CD4-positive, alpha-beta memory T cell (primary cell): ENCODE measurements around the gene LRP1B. TPM values are rescaled to one million over a fixed set of nuclear protein-coding genes. Genes with fewer than 3 reads are reported as not detected.
"Not testable (repeated sequence)": the region's sequence is repeated elsewhere in the genome, so short reads cannot be mapped to it uniquely, and the experiment has no call there.

Experiments
- CTCF ChIA-PET: fragments of 350-600 bp; sonication (Branson Sonifier 250); formaldehyde crosslinking; loops from one replicate; lab custom pipeline; 2021; ENCODE audit warnings: inconsistent platforms; ENCODE audit not compliant: partially characterized antibody; lab: Charles Lee
- POLR2A ChIA-PET: fragments of 350-600 bp; sonication (Branson Sonifier 250); formaldehyde crosslinking; loops from one replicate; lab custom pipeline; 2021; ENCODE audit not compliant: partially characterized antibody; lab: Charles Lee
- DNase-seq, 5 donors: peaks; one replicate each; pipeline versions ENCODE4 v3.0.0 to v3.0.0-alpha.2; 2020 to 2022; ENCODE audit warnings: mixed read lengths in 1 of 5
- H3K27ac ChIP-seq: one replicate; pipeline ENCODE4 v1.7.0; 2013; ENCODE audit warnings: low read depth, low read length
- H3K27me3 ChIP-seq: 2 replicates; pipeline ENCODE4 v1.7.0; 2013; ENCODE audit warnings: mild to moderate bottlenecking, low read length, moderate library complexity; ENCODE audit not compliant: insufficient read depth
- H3K36me3 ChIP-seq: 2 replicates; pipeline ENCODE4 v1.7.0; 2013; ENCODE audit warnings: mild to moderate bottlenecking, low read length, moderate library complexity; ENCODE audit not compliant: insufficient read depth
- H3K4me1 ChIP-seq: 2 replicates; pipeline ENCODE4 v1.7.0; 2013; ENCODE audit warnings: mild to moderate bottlenecking, low read length, moderate library complexity; ENCODE audit not compliant: insufficient read depth
- H3K4me3 ChIP-seq, 2 donors: one replicate each; pipeline ENCODE4 v1.7.0; 2013; ENCODE audit warnings: low read length in 2 of 2, mild to moderate bottlenecking in 1 of 2
- H3K9me3 ChIP-seq, 2 donors: one replicate each; pipeline ENCODE4 v1.7.0; 2013; ENCODE audit warnings: low read length in 2 of 2, control low read depth in 1 of 2; ENCODE audit not compliant: control insufficient read depth in 1 of 2
- H3K27ac Mint-ChIP-seq, 7 donors: one replicate each; pipeline ENCODE4 v1.8.0; 2020 to 2021; ENCODE audit warnings: mixed read lengths in 7 of 7, mild to moderate bottlenecking in 6 of 7, inconsistent platforms in 3 of 7, moderate library complexity in 3 of 7
- H3K27me3 Mint-ChIP-seq, 2 donors: one replicate each; pipeline ENCODE4 v1.8.0; 2020 to 2021; ENCODE audit warnings: mixed read lengths in 2 of 2
- H3K36me3 Mint-ChIP-seq, 2 donors: one replicate each; pipeline ENCODE4 v1.8.0; 2020 to 2021; ENCODE audit warnings: mixed read lengths in 2 of 2, inconsistent platforms in 1 of 2, mild to moderate bottlenecking in 1 of 2
- H3K4me1 Mint-ChIP-seq, 4 donors: one replicate each; pipeline ENCODE4 v1.8.0; 2020 to 2021; ENCODE audit warnings: mixed read lengths in 4 of 4, mild to moderate bottlenecking in 1 of 4
- H3K4me3 Mint-ChIP-seq, 8 donors: one replicate each; pipeline ENCODE4 v1.8.0; 2020 to 2021; ENCODE audit warnings: mixed read lengths in 8 of 8, mild to moderate bottlenecking in 7 of 8, moderate library complexity in 6 of 8, inconsistent platforms in 3 of 8
- H3K9me3 Mint-ChIP-seq, 8 donors: one replicate each; pipeline ENCODE4 v1.8.0; 2020 to 2021; ENCODE audit warnings: mixed read lengths in 8 of 8, mild to moderate bottlenecking in 5 of 8, inconsistent platforms in 3 of 8, moderate library complexity in 1 of 8
- intact Hi-C: fragments of 100-400 bp; cut with micrococcal nuclease; formaldehyde crosslinking; loops from one replicate; pipeline ENCODE4 v1.15.1; 2023
- polyA plus RNA-seq, 2 donors: library from polyadenylated mRNA; unstranded; fragments of 300-500 nt; fragmentation: Illumina TruSeq; gene quantifications; one replicate each; pipeline ENCODE4 v1.2.3, GENCODE V29; 2021
- total RNA-seq, 2 experiments: library from RNA; stranded (reverse); gene quantifications; one replicate each; pipeline ENCODE4 v1.2.3, GENCODE V29; 2021

Gene LRP1B
- total and polyA plus RNA-seq, 4 experiments from 2014 or later: not detected

- Histone ChIP-seq H3K27ac (no peak overlapping the region), H3K27me3 (no peaks in the 10 kb centered on the region), H3K4me1 (no peaks in the 10 kb centered on the region), H3K36me3 (no peaks in the 10 kb centered on the region), H3K4me3 (no peak overlapping the region), H3K9me3 (no peaks in the 10 kb centered on the region)
- DNase-seq: no peak
- ChIA-PET POLR2A (no interaction called here), CTCF (no interaction called here)
- intact Hi-C loops: no loop called here
- Mint-ChIP-seq H3K36me3 (no peaks in the 10 kb centered on the region), H3K4me3 (no peak overlapping the region), H3K4me1 (no peaks in the 10 kb centered on the region), H3K9me3 (peaks cover 0 to 9% (median 4%) of the 10 kb centered on the region in 8 donors), H3K27me3 (no peaks in the 10 kb centered on the region), H3K27ac (no peak overlapping the region)
Measured at GRCh38 chr2:140348826-140349225, 1782.0 kb downstream of the LRP1B start.

- ChIA-PET POLR2A (no interaction called here), CTCF (no interaction called here)
- intact Hi-C loops: no loop called here
- Histone ChIP-seq H3K4me3 (no peak overlapping the region), H3K4me1 (no peaks in the 10 kb centered on the region), H3K27ac (no peak overlapping the region), H3K36me3 (no peaks in the 10 kb centered on the region), H3K9me3 (no peaks in the 10 kb centered on the region), H3K27me3 (no peaks in the 10 kb centered on the region)
- H3K4me3 Mint-ChIP-seq: no peak overlapping the region
- DNase-seq: no peak
- H3K9me3 Mint-ChIP-seq: peaks cover 0 to 10% (median 4%) of the 10 kb centered on the region in 8 donors
- H3K27me3 Mint-ChIP-seq: no peaks in the 10 kb centered on the region
- no peaks in the 10 kb centered on the region for H3K36me3 Mint-ChIP-seq
- no peak overlapping the region for H3K27ac Mint-ChIP-seq
- no peaks in the 10 kb centered on the region for H3K4me1 Mint-ChIP-seq
Measured at GRCh38 chr2:140344838-140345237, 1786.0 kb downstream of the LRP1B start.

- H3K36me3 ChIP-seq, H3K4me3 Mint-ChIP-seq, H3K27ac ChIP-seq, H3K9me3 ChIP-seq, H3K4me1 Mint-ChIP-seq, intact Hi-C loops, H3K27me3 ChIP-seq, H3K36me3 Mint-ChIP-seq, CTCF ChIA-PET, H3K27me3 Mint-ChIP-seq, POLR2A ChIA-PET, H3K27ac Mint-ChIP-seq, H3K4me1 ChIP-seq, H3K4me3 ChIP-seq, DNase-seq: not testable (repeated sequence)
- peaks cover 0 to 12% (median 4%) of the 10 kb centered on the region in 8 donors for H3K9me3 Mint-ChIP-seq
Measured at GRCh38 chr2:140344266-140344665, 1786.5 kb downstream of the LRP1B start.

- H3K4me1 ChIP-seq: no peaks in the 10 kb centered on the region
- POLR2A ChIA-PET: no interaction called here
- H3K4me3 Mint-ChIP-seq: no peak overlapping the region
- H3K27me3 Mint-ChIP-seq: no peaks in the 10 kb centered on the region
- no peak overlapping the region for H3K4me3 ChIP-seq
- intact Hi-C loops: no loop called here
- no peak overlapping the region for H3K27ac Mint-ChIP-seq
- no peaks in the 10 kb centered on the region for H3K36me3 ChIP-seq
- no peaks in the 10 kb centered on the region for H3K36me3 Mint-ChIP-seq
- no peak overlapping the region for H3K27ac ChIP-seq
- no peaks in the 10 kb centered on the region for H3K9me3 ChIP-seq
- H3K9me3 Mint-ChIP-seq: peaks cover 0 to 12% (median 5%) of the 10 kb centered on the region in 8 donors
- H3K27me3 ChIP-seq: no peaks in the 10 kb centered on the region
- CTCF ChIA-PET: no interaction called here
- DNase-seq: no peak
- H3K4me1 Mint-ChIP-seq: peaks cover 0 to 1% (median 0%) of the 10 kb centered on the region in 4 donors
Measured at GRCh38 chr2:140338795-140339194, 1792.0 kb downstream of the LRP1B start.

- Mint-ChIP-seq H3K4me1 (peaks cover 0 to 1% (median 0%) of the 10 kb centered on the region in 4 donors), H3K27me3 (no peaks in the 10 kb centered on the region), H3K27ac (no peak overlapping the region), H3K9me3 (peaks cover 0 to 19% (median 6%) of the 10 kb centered on the region in 8 donors), H3K4me3 (no peak overlapping the region), H3K36me3 (no peaks in the 10 kb centered on the region)
- CTCF ChIA-PET: no interaction called here
- Histone ChIP-seq H3K27ac (no peak overlapping the region), H3K4me1 (no peaks in the 10 kb centered on the region), H3K4me3 (no peak overlapping the region), H3K9me3 (no peaks in the 10 kb centered on the region), H3K27me3 (no peaks in the 10 kb centered on the region), H3K36me3 (no peaks in the 10 kb centered on the region)
- POLR2A ChIA-PET: no interaction called here
- no peak for DNase-seq
- intact Hi-C loops: no loop called here
Measured at GRCh38 chr2:140337061-140337460, 1793.8 kb downstream of the LRP1B start.

GRCh38 chr2:140316345-140316744, 1814.5 kb downstream of the LRP1B start:
- DNase-seq: no peak
- intact Hi-C loops: no loop called here
- H3K27ac Mint-ChIP-seq: no peak overlapping the region

GRCh38 chr2:140311905-140312304, 1818.9 kb downstream of the LRP1B start:
- Histone ChIP-seq H3K4me3 (no peak overlapping the region), H3K36me3 (no peaks in the 10 kb centered on the region), H3K27me3 (no peaks in the 10 kb centered on the region), H3K9me3 (no peaks in the 10 kb centered on the region), H3K4me1 (no peaks in the 10 kb centered on the region), H3K27ac (no peak overlapping the region)
- POLR2A ChIA-PET: no interaction called here
- DNase-seq: no peak
- CTCF ChIA-PET: no interaction called here
- no peaks in the 10 kb centered on the region for H3K4me1 Mint-ChIP-seq
- intact Hi-C loops: no loop called here
- no peak overlapping the region for H3K27ac Mint-ChIP-seq
- no peak overlapping the region for H3K4me3 Mint-ChIP-seq
- H3K27me3 Mint-ChIP-seq: no peaks in the 10 kb centered on the region
- H3K9me3 Mint-ChIP-seq: peaks cover 0 to 12% (median 2%) of the 10 kb centered on the region in 8 donors
- H3K36me3 Mint-ChIP-seq: no peaks in the 10 kb centered on the region

More at GRCh38 chr2:140316345-140316744, 1814.5 kb downstream of the LRP1B start:
- no peaks in the 10 kb centered on the region for H3K36me3 ChIP-seq
- Mint-ChIP-seq H3K4me3 (no peak overlapping the region), H3K27me3 (no peaks in the 10 kb centered on the region), H3K36me3 (no peaks in the 10 kb centered on the region), H3K4me1 (no peaks in the 10 kb centered on the region), H3K9me3 (peaks cover 0 to 13% (median 8%) of the 10 kb centered on the region in 8 donors)
- POLR2A ChIA-PET: no interaction called here
- H3K27me3 ChIP-seq: no peaks in the 10 kb centered on the region
- H3K27ac ChIP-seq: no peak overlapping the region
- H3K4me1 ChIP-seq: no peaks in the 10 kb centered on the region
- no peaks in the 10 kb centered on the region for H3K9me3 ChIP-seq
- no peak overlapping the region for H3K4me3 ChIP-seq
- CTCF ChIA-PET: no interaction called here

GRCh38 chr2:140308706-140309105, 1822.1 kb downstream of the LRP1B start:
- no peak overlapping the region for H3K27ac Mint-ChIP-seq
- DNase-seq: no peak
- H3K27ac ChIP-seq: no peak overlapping the region
- no peak overlapping the region for H3K4me3 Mint-ChIP-seq
- H3K27me3 ChIP-seq: no peaks in the 10 kb centered on the region
- no peaks in the 10 kb centered on the region for H3K36me3 Mint-ChIP-seq
- H3K9me3 Mint-ChIP-seq: peaks cover 0 to 17% (median 3%) of the 10 kb centered on the region in 8 donors
- no peaks in the 10 kb centered on the region for H3K36me3 ChIP-seq
- no peaks in the 10 kb centered on the region for H3K9me3 ChIP-seq
- H3K4me3 ChIP-seq: no peak overlapping the region
- H3K4me1 ChIP-seq: no peaks in the 10 kb centered on the region
- intact Hi-C loops: no loop called here
- POLR2A ChIA-PET: no interaction called here
- no peaks in the 10 kb centered on the region for H3K4me1 Mint-ChIP-seq
- no peaks in the 10 kb centered on the region for H3K27me3 Mint-ChIP-seq
- CTCF ChIA-PET: no interaction called here
